ENCODE measurements around the gene THSD4.

THSD4 gene

DNA sequence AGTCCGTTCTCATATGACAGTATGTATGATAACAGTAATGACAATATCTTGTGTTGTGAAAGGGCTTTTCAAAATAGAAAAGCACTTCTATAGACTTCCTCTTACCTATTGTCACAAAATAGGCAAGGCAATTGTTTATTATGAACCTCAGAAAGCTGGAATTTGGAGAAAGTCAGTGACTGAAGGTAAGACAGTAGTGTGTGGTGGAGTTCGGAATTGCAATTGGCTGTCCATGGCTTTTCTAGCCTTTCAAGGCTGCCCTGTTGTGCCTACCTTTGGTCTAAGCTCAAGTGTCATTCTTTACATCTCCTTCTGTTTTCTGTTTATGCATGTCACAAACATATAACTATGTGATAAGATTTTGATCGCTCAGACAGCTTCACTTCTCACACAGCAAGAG, 475.8 kb downstream of the THSD4 start:
- DNase-seq (ENCODE audit: low read depth) = no peak

GRCh38 chr15:71592203-71592602, 476.9 kb downstream of the THSD4 start:
- no peak for DNase-seq (ENCODE audit: low read depth)

DNA sequence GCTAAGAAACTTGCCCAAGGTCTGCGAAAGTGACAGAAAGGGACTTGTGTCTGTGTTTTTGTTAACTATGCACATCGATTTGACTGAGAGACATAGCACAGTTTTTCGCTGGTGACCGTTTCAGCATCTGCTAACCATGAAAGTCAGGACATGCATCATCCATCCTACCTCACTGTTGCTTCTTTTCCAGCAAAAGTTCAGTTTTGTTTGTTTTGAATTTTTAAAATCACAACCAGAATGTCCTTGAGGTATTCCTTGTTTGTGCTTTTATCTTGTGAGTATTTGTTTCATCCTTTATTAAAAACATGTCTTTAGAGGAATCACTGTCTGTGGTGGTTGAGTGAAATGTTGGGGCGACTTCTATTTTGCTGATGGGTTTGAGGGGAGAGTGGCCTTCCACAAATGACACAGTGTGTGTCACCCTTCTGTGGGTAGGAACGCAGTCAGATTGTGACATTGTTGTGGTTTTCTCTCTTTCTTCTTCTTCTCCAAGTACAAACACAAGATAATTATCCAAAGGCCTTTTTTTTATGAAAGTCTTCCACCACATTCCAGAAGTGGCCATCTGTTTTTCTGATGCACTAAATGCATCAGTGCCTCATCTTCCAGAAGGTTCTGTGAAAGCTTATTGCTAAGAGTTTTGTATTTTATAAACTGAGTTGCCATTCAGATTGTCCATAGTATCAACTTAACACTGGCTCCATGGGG, 480.7 kb downstream of the THSD4 start:
- DNase-seq (ENCODE audit: low read depth) = peak; percentile 78

DNA sequence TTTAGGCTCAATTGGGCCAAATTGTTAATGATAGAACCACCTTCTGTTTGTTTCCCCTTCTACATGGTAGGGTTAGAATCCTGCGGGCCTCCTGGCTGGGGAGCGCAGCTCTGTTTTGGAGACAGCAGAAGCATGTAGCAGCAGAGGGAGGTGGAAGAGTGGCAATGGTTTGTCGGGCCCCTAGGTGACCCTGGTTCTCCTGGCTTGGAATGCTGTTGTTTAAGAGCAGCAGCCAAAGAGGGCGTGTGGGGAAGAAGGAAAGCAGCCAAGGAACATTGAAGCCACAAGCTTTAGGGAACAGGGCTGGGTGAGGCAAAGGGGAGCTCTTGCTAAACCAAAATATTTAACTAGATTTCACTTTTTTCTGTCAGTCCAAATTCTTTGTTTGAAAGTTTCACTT, 481.4 kb downstream of the THSD4 start:
- DNase-seq (ENCODE audit: low read depth) = peak; percentile 93

GRCh38 chr15:71597126-71597525, 481.9 kb downstream of the THSD4 start:
- DNase-seq (ENCODE audit: low read depth) = no peak

GRCh38 chr15:71597637-71598036, 482.4 kb downstream of the THSD4 start:
- DNase-seq (ENCODE audit: low read depth) = no peak

DNA sequence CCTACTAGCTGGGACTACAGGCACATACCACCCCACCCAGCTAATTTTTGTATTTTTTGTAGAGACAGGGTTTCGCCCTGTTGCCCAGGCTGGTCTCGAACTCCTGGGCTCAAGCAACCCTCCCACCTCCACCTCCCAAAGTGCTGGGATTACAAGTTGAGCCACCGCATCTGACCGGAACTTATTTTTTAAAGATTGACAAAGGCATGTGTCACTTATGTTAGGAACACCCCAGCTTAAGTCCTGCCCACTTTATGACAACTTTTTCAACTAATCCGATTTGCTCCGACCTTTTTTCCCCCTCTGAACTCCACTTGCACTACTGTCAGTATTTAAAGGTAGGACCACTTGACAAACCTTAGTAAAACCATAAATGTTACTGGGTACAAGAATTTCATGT, 483.5 kb downstream of the THSD4 start:
- no peak for DNase-seq (ENCODE audit: low read depth)

- DNase-seq (ENCODE audit: low read depth) = peak; percentile 19
Observed at GRCh38 chr15:71599418-71600151, 484.3 kb downstream of the THSD4 start.

- no peak for DNase-seq (ENCODE audit: low read depth)
Observed at GRCh38 chr15:71600237-71600636, 485.0 kb downstream of the THSD4 start.

- peak; percentile 14 for DNase-seq (ENCODE audit: low read depth)
Observed at GRCh38 chr15:71601038-71601834, 486.0 kb downstream of the THSD4 start.

GRCh38 chr15:71603379-71603778, 488.1 kb downstream of the THSD4 start:
- no peak for DNase-seq (ENCODE audit: low read depth)

GRCh38 chr15:71607383-71607782, 492.1 kb downstream of the THSD4 start:
- DNase-seq (ENCODE audit: low read depth) = no peak

GRCh38 chr15:71610728-71611552, 495.7 kb downstream of the THSD4 start:
- peak; percentile 85 for DNase-seq (ENCODE audit: low read depth)

DNA sequence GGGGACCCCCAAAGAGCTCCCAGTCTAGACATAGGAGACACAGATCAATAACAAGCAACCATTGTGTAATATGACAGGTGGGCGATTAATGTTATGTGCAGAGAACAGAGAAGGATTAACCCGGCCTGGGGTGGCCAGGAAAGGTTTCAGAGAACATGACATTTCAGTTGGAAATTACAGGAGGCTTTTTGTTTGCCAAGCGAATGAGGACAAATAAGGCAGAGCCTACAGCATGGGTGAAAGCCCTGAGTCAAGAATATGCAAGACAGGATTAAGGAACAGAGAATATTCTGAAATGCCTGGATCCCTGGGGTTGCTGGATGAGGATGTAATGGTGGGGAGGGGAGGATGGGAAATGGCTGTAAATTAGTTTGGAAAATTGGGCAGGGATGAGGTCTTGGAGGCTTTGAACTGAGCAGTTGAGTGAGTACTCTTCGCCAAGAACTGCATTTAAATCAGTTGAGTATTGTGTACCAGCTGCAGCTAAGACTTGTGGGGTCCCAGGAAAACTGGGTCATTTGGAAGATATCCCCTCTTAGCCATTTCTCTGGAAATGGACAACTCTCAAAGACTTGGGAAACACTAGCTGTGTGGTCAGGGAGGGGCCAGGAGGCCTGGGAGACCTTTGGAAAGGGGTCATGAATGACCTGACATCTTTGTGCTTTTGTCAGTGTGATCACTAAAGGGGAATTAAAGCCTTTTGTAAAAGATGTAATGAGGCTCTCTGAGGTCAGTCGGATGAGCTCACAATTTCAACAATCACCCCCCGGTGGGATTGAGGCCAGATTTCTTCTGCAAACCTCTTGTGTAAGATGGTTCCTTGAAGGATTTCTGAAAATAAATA, 496.5 kb downstream of the THSD4 start:
- peak; percentile 79 for DNase-seq (ENCODE audit: low read depth)

- DNase-seq (ENCODE audit: low read depth) = no peak
Observed at GRCh38 chr15:71612397-71612722, 497.1 kb downstream of the THSD4 start.

- DNase-seq (ENCODE audit: low read depth) = no peak
Observed at GRCh38 chr15:71612869-71613268, 497.6 kb downstream of the THSD4 start.

DNA sequence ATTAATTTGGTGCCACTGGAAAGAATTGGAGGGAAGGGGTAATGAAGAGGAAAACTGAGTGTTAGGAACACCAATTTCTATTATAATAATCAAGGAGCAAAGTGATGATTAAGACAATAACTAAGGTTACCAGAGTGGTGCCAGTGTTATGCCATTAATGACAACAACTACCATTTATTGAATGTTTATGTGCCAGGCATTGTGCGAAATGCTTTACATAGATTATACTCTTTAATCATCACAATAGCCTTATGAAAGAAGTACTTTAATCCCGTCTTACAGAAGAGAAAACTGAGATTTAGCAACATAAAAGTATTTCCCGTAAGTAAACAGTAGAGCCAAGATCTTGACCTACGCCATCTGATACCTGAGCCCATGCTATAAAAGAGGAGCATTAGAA, 507.8 kb downstream of the THSD4 start:
- DNase-seq (ENCODE audit: low read depth) = no peak

GRCh38 chr15:71626596-71627088, 511.4 kb downstream of the THSD4 start:
- DNase-seq (ENCODE audit: low read depth) = no peak

DNA sequence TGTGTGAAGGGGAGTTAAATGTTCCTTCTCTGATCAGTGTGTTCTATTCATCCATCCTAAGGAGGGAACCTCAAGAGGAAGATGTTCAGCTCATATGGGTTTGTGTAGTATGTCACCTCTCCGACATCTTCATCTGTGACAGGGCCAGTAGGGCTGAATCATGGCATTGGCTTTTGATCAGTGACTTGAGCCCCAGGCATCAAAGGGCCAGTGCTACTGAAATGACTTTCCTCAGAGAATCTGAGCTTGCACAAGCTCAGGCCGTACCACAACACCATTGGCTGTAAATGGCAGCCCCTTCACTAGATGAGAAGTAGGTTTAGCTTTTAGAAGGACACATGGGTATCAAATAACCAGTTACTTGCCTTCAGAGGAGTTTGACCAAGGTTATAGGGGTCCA, 511.9 kb downstream of the THSD4 start:
- DNase-seq (ENCODE audit: low read depth) = peak; percentile 51

DNA sequence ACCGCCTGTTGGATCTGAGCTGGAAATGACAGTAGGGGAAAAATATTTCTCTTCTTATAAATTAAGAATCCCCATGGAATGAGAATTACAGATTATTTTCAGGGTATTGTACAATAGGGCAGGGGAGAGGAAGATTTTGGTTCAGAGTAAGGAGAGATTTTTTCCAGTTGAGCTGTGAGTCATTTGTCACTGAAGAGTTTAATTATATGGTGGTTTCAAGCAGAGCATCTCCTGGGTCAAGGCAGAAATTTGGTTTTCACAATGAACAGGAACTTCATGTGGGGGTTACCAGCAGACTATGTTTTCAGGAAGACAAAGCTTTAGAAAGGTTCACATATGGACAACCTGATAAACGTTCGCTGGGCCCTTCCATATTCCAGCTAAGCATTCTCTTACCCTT, 512.3 kb downstream of the THSD4 start:
- DNase-seq (ENCODE audit: low read depth) = peak; percentile 61

Measured in fibroblast of gingiva (primary cell).